HK-2 (cell line): ENCODE measurements around the gene RPUSD1.
"Not testable (repeated sequence)": the region's sequence is repeated elsewhere in the genome, so short reads cannot be mapped to it uniquely, and the experiment has no call there.

ENCODE experiments used
- DNase-seq: peaks from one replicate; pipeline ENCODE4 v3.0.0-alpha.2; 2018; ENCODE audit not compliant: unreplicated experiment

Gene RPUSD1

GRCh38 chr16:747978-748746 lies 40.0 kb downstream of the RPUSD1 start:
- DNase-seq = no peak

GRCh38 chr16:746637-747036 lies 41.5 kb downstream of the RPUSD1 start:
- no peak for DNase-seq

DNA sequence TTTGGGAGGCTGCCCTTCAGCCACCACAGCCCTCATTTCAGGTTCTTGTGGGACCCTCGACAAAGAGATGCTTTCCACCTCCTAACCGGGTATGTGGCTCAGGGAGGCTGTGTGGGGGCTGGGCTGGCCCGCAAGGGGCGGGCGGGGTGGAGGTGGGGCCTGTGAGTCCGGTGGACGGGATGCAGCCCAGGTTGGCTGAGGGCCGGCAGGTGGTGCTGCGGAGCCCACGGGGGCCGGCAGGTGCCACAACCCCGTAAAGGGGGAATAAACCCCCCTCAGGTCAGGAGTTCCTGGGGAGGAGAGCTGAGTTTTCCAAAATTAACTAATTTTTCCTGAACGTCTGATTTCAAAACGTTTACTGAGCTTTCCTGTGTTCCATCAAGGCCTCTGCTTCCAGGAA lies 42.4 kb downstream of the RPUSD1 start:
- DNase-seq = no peak

DNA sequence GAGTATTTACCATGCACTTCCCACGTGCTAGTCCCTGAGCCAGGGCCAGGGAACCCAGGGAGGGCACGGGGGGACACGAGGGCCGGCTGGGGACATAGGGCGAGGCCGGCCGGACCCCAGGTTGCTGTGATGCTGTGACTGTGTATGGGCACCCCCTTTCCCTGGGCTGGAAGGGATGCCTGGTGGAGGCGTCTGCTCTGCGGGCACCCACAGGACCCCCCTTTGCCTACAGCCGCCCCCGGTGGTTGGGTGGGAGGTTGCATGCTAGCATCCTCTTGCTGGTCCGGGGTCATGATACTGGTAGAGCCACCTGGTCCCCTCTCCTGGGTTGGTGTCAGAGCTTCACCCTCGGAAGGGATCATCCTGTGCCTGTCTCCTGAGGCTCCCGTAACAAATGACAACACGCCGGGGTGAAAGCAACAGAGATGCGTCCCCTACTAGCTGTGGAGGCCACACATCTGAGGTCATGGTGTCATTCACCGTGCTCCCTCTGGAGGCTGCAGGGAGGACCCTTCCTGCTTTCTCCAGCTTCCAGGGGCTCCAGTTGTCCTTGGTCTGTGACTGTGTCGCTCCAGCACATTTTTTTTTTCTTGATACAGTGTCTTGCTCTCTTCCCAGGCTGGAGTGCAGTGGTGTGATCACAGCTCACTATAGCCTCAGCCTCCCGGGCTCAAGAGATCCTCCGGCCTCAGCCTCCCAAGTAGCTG lies 44.2 kb downstream of the RPUSD1 start:
- DNase-seq = no peak

DNA sequence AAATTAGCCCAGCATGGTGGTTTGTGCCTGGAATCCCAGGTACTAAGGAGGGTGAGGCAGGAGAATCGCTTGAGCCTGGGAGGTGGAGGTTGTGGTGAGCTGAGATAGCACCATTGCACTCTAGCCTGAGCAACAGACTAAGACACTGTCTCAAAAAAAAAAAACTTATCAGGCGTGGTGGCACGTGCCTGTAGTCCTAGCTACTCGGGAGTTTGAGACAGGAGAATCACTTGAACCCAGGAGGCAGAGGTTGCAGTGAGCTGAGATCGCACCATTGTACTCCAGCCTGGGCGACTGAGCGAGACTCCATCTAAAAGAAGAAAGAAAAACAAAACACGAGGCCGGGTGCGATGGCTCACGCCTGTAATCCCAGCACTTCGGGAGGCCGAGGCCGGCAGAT lies 45.3 kb downstream of the RPUSD1 start:
- DNase-seq = not testable (repeated sequence)

DNA sequence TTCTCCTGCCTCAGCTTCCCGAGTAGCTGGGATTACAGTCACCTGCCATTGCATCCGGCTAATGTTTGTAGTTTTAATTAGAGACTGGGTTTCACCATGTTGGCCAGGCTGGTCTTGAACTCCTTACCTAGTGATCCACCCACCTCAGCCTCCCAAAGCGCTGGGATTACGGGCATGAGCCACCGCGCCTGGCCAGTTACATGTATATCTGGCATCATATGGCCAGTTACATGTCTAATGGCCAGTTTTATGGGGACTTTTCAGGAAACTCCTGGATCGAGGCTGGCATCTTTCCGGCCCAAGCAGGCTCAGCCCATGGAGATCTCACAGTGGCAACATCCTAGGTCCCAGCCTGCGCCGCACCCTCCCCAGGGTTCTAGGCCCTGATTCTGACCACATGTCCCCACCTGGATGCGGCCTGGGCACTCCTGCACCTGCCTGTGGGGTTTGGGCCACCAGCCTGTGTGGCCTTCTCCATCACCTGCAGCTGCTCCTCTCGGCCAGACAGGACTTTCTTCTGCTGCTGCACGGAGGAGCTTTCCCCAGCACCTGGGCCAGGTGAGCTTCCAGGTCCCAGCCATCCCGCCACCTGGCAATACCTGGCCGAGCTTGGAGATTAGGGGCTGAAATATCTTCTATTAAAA lies 46.1 kb downstream of the RPUSD1 start:
- no peak for DNase-seq

- DNase-seq = peak; percentile 87
These were observed 47.2 kb downstream of the RPUSD1 start, which contains the start of gene CIAO3 for GRCh38 chr16:740764-741505. CIAO3 (minus strand) TSS chr16:740997; CDS start chr16:740985, 12 bp downstream.

- no peak for DNase-seq
These were observed 47.8 kb downstream of the RPUSD1 start for GRCh38 chr16:740459-740763.

- DNase-seq = no peak
These were observed 48.4 kb downstream of the RPUSD1 start for GRCh38 chr16:739560-740458.

DNA sequence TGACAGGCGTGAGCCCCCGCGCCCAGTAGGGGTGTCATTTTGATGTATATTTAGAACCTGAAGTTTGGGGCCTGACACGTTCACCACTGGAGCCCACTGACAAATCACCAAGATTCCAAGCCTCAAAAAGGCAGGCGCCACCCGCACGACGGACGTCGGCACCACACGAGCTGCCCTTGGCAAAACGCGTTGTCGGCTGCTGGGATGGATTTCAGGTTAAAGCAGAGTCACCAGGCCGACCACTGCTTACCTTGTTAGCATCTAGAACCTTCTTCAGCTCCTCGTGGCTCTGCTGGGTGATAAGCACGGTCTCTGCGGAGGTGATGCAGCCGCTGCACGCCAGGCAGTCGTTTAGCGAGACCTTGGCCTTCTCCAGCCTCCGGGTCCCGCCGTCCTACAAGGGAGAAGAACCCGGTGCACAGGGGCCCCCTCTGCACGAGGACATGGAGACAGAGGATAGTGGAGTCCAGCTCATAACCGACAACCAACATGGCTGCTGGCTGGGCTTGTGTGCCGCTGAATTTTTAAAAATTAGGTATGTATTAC lies 51.2 kb downstream of the RPUSD1 start:
- DNase-seq = no peak

GRCh38 chr16:735982-736453 lies 52.2 kb downstream of the RPUSD1 start:
- DNase-seq = no peak

DNA sequence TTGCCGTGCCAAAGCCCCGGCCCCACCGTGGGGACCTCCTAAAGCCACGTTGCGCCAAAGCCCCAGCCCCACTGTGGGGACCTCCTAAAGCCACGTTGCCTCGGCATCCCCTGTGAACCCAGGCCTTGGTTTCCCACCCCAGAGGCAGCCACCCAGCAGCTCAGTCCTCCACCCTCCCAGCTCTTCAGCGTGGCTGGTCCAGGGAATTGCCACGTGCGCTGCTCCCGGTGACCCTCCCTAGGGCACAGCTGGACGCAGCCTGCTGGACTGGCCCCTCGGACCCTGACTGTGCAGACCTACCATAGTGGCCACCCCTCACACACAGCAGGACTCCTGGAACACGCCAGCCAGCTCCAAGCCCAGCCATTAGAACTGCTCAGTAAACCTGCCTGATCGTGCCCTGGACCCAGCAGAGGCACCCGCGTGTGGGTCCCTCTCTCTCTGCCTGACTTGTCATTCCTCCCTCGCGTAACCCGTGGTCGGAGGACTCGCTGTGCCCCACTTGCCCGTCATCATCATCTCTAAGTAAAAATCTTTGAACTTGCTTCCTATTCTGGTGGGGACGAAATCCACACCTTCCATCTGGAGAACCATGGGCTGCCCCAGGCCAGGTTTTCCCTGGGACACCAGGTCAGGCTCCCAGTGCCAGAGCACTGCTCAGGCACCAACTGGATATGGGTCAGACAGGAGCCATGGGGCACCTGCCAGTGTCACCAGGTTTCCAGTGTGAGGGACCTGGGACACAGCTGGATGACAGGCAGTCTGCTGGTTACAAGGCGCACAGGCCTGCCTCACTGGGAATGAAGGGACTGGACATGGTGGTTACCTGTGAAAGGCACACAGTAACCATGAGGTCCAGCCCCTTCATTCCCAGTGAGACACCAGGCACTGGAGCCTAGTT lies 53.0 kb downstream of the RPUSD1 start:
- DNase-seq = no peak
